Astrocyte (in vitro differentiated cells and primary cell): ENCODE results near the gene SPINK4.

Source experiments
- CTCF ChIP-seq: IDR thresholded peaks from 2 replicates; pipeline ENCODE4 v1.5.1; 2011; ENCODE audit warnings: low read depth, mild to moderate bottlenecking, inconsistent platforms, low read length, moderate library complexity; ENCODE audit not compliant: insufficient read depth
- EZH2 ChIP-seq: IDR thresholded peaks from 2 replicates; pipeline ENCODE4 v1.6.1; 2012; ENCODE audit warnings: mild to moderate bottlenecking, low read length, inconsistent platforms; ENCODE audit not compliant: insufficient read depth

GRCh38 chr9:33236571-33236970 is 3.4 kb upstream of the SPINK4 start:
- TF ChIP-seq CTCF, result no peak
- no peak for TF ChIP-seq EZH2
